ENCODE results near the gene PRIM2.
"Not testable (repeated sequence)": the region's sequence is repeated elsewhere in the genome, so short reads cannot be mapped to it uniquely, and the experiment has no call there.

Gene PRIM2

GRCh38 chr6:57610612-57611011, 293.2 kb downstream of the PRIM2 start:
- DNase-seq (ENCODE audit: low read depth): not testable (repeated sequence)

- DNase-seq (ENCODE audit: low read depth): not testable (repeated sequence)
These were observed 301.5 kb downstream of the PRIM2 start for GRCh38 chr6:57618959-57619358.

- not testable (repeated sequence) for DNase-seq (ENCODE audit: low read depth)
These were observed 314.3 kb downstream of the PRIM2 start for GRCh38 chr6:57631773-57632172.

GRCh38 chr6:57658526-57658925, 341.1 kb downstream of the PRIM2 start:
- DNase-seq (ENCODE audit: low read depth): not testable (repeated sequence)

GRCh38 chr6:57659794-57660193, 342.4 kb downstream of the PRIM2 start:
- DNase-seq (ENCODE audit: low read depth): not testable (repeated sequence)

GRCh38 chr6:57660940-57661339, 343.5 kb downstream of the PRIM2 start:
- DNase-seq (ENCODE audit: low read depth): not testable (repeated sequence)

- not testable (repeated sequence) for DNase-seq (ENCODE audit: low read depth)
These were observed 350.7 kb downstream of the PRIM2 start for GRCh38 chr6:57668108-57668507.

- not testable (repeated sequence) for DNase-seq (ENCODE audit: low read depth)
These were observed 353.8 kb downstream of the PRIM2 start for GRCh38 chr6:57671237-57671636.

GRCh38 chr6:57671937-57672627, 354.7 kb downstream of the PRIM2 start:
- DNase-seq (ENCODE audit: low read depth): not testable (repeated sequence)

GRCh38 chr6:57673281-57673680, 355.9 kb downstream of the PRIM2 start:
- DNase-seq (ENCODE audit: low read depth): not testable (repeated sequence)

- DNase-seq (ENCODE audit: low read depth): not testable (repeated sequence)
These were observed 358.0 kb downstream of the PRIM2 start for GRCh38 chr6:57675386-57675785.

GRCh38 chr6:57696382-57696781, 379.0 kb downstream of the PRIM2 start:
- not testable (repeated sequence) for DNase-seq (ENCODE audit: low read depth)

Data from GM04503 (cell line).